HG02759 (cell line): ENCODE measurements around the gene SLX4.

Experiments
- ATAC-seq: cut with Tn5 transposase; IDR thresholded peaks from one replicate; pipeline ENCODE4 v1.9.1; 2021; ENCODE audit warnings: mild to moderate bottlenecking, moderate library complexity; ENCODE audit not compliant: unreplicated experiment

Gene SLX4

GRCh38 chr16:3561626-3562025, 49.8 kb downstream of the SLX4 start:
- no peak for ATAC-seq

DNA sequence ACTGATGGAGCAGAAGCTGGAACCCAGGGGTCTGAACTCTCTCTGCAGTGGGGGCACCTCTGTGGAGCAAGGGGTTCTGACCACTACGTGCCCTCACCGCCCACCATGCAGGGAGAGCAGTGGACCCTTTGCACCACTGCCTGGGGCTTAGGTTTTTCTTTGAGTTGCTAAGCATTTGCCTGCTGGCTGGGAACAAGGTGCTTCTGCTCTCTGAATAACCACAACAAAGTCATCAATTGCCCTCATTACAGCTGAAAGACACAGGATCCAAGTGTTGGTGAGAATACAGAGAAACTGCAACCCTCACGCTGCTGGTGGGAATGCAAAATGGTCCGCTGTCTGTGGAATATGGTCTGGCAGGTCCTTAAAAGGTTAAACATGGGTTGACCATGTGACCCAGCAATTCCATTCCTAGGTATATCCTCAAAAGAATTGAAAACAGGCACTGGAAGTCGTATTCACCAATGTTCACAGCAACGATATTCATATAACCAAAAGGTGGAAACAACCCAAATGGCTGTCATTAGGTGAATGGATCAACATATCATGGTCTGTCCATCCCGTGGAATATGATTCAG, 57.0 kb downstream of the SLX4 start:
- no peak for ATAC-seq

DNA sequence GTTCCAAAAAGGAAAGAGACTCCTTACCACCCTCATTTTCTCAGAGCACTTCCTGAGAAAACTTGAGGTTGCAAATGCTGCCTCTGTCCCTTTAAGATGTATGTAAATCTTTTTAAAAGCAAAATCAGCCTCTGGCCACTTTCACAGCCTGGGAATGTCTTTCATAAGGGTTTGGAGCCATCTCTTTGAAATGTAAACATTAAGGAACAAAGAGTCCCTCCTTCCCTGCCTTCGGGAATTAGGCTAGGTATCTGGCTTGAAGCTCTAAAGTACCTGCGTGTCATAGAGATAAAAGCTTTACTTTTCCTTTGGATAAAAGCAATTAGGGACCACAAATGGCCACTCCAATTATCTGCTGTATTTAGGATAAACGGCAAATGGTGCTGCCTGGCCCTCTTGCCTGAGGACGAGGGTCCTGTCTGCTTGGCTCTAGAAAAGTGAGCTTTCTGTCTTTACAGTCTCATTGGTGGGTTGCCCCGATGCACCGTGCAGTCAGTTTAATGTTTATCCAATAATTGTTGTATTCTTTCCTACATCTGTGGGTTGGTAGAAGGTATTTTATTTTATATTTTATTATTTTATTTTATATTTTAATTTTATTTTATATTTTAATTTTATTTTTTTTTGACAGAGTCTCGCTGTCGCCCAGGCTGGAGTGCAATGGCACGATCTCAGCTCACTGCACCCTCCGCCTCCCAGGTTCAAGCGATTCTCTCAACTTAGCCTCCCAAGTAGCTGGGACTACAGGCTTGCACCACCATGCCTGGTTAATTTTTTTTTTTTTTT, 58.1 kb downstream of the SLX4 start:
- no peak for ATAC-seq

DNA sequence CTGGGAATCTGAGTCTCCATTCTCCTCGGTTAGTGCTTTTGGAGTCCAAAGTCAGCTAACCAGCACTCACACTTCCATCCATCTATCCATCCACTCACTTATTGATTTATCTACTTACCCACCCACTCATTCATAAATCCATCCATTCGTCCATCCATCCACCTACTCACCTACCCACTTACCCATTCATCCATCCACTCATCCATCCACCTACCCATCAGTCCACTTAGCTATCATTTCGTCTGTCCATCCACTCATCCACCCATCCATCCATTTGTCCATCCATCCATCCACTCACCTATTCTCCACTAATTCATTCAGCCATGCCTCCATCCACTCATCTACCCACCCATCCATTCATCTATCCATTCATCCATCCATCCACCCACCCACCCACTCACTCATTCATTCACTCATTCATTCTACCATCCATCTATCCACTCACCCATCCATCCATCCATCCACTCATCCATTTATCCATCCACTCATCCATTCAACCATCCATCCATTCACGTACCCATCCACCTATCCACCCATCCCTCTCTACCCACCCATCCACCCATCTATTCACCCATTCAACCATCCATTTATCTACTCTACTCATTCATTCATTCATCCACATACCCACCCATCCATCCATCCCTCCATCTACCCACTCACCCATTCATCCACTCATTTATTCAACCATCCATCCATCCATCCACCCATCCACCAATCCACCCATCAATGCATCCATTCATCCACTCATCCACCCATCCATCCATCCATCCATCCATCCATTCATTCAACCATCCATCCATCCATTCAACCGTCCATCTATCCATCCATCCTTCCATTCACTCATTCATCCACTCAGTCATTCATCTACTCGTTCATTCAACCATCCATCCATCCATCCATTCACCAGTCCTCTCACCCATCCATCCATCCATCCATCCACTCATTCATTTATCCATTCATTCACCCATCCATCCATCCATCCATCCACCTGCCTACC, 60.3 kb downstream of the SLX4 start:
- ATAC-seq: no peak

- no peak for ATAC-seq
Observed at GRCh38 chr16:3549906-3550305, 61.5 kb downstream of the SLX4 start.

- no peak for ATAC-seq
Observed at GRCh38 chr16:3548859-3549258, 62.5 kb downstream of the SLX4 start.

- no peak for ATAC-seq
Observed at GRCh38 chr16:3548445-3548844, 63.0 kb downstream of the SLX4 start.

- no peak for ATAC-seq
Observed at GRCh38 chr16:3546986-3547682, 64.3 kb downstream of the SLX4 start.

GRCh38 chr16:3542601-3543373, 68.6 kb downstream of the SLX4 start:
- no peak for ATAC-seq

GRCh38 chr16:3541527-3542155, 69.8 kb downstream of the SLX4 start:
- ATAC-seq: no peak

- ATAC-seq: no peak
Observed at GRCh38 chr16:3538222-3538621, 73.2 kb downstream of the SLX4 start.

DNA sequence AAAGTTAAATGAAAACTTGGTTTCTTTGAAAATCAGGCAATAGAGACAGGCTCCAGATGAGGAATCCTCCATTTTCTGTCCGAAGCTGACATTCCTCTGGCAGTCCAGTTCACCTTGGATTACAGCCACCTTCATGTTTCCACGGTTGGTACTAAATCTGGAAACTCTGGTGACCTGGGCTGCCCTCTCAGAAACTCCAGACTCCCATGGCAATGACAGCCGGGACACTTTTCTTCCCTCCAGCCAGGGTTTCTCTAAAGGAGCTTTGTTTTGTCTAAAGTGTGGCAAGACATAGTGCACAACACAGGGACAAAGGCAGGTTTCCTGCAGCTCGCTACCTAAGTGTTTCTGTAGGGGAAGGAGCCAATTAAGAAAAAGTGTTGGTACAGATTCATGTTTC, 74.6 kb downstream of the SLX4 start:
- no peak for ATAC-seq

GRCh38 chr16:3536271-3536731, 75.1 kb downstream of the SLX4 start:
- ATAC-seq: no peak

DNA sequence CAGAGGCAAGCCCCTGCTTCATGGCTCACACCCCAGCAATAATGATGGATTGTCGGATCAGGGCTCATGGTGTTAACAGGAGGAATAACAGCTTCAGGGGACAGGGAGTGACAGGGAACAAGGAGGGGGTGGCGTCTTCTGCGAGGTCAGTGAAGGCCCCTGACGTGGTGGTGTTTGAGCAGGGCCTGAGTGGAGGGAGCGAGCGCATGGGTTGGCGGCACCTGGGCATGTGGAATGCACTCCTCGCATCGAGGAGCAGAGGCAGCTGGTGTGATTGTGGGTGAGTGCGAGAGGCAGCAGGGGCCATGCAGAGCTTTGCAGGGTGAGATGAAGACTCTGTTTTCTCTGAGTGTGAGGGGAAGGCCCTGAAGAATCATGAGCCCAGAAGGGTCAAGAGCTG, 77.3 kb downstream of the SLX4 start:
- ATAC-seq: no peak

DNA sequence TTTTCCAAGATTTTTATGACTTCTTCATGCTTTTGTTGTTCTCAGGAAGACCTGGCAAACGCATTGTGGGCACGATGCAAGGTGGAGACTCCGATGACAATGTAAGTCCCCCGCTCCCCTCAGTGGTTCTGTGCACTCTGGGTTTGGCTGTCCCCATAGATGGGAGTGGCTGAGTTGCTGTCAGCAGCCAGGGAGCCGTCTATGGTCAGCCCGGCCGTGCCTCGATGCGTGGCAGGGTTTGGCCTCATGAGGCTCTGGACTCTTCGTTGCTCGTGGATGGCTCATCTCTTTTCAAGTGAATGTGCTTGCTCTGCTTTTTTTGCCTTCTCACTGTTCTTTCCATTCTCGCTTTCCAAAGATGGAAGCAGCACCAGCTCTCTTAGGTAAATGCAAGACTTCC, 78.7 kb downstream of the SLX4 start:
- ATAC-seq: no peak
